ENCODE measurements around the gene MFSD2B.

GRCh38 chr2:24045511-24046508 lies 35.9 kb downstream of the MFSD2B start:
- TF ChIP-seq BHLHE40 (IDR thresholded peaks at IDR 0.05; ENCODE audit: borderline replicate concordance in 1 of 2, low read depth in 2 of 2, low read length in 1 of 2): no peak
- TF ChIP-seq HDAC6 (IDR thresholded peaks at IDR 0.05; ENCODE audit: unreplicated experiment): no peak
- no peak for TF ChIP-seq CTCF (IDR thresholded peaks at IDR 0.05 in 2 of 3, conservative IDR thresholded peaks at IDR 0.05 in 1 of 3; ENCODE audit: control insufficient read depth in 2 of 3, extremely low read depth in 1 of 3, insufficient read depth in 1 of 3, low read depth in 3 of 3, low read length in 3 of 3)
